Neural cell (in vitro differentiated cells): ENCODE data around the gene PLEKHA7. TPM values are rescaled to one million over a fixed set of nuclear protein-coding genes. Genes with fewer than 3 reads are reported as not detected.

Source experiments
- H2AFZ ChIP-seq: fragments of 200-600, 300-800 bp; sonication (generic), shearing (Covaris generic); 2 replicates; pipeline ENCODE4 v1.6.0; 2014; ENCODE audit warnings: low read depth, mild to moderate bottlenecking, antibody characterized with exemption, low read length, moderate library complexity
- H3F3A ChIP-seq: fragments of 200-600 bp; shearing (Covaris generic); 2 replicates; pipeline ENCODE4 v1.6.1; 2016; ENCODE audit warnings: mild to moderate bottlenecking, moderate library complexity, mixed read lengths, antibody characterized with exemption, low read length; ENCODE audit not compliant: insufficient read depth, poor library complexity, severe bottlenecking
- H3K27ac ChIP-seq: fragments of 200-600, 300-800 bp; sonication (generic), shearing (Covaris generic); 2 replicates; pipeline ENCODE4 v1.5.1; 2014; ENCODE audit warnings: mild to moderate bottlenecking, low read length, moderate library complexity
- H3K27me3 ChIP-seq: fragments of 300-800, 200-600 bp; sonication (generic), shearing (Covaris generic); 2 replicates; pipeline ENCODE4 v1.6.0; 2014; ENCODE audit warnings: mild to moderate bottlenecking, low read depth, low read length, moderate library complexity; ENCODE audit not compliant: insufficient read depth
- H3K36me3 ChIP-seq: fragments of 300-800, 200-600 bp; sonication (generic), shearing (Covaris generic); 2 replicates; pipeline ENCODE4 v1.5.1; 2014; ENCODE audit warnings: mild to moderate bottlenecking, antibody characterized with exemption, low read length, moderate library complexity; ENCODE audit not compliant: insufficient read depth
- H3K4me2 ChIP-seq: fragments of 300-800, 200-600 bp; sonication (generic), shearing (Covaris generic); 2 replicates; pipeline ENCODE4 v1.6.0; 2014; ENCODE audit warnings: mild to moderate bottlenecking, low read length
- H3K4me3 ChIP-seq: fragments of 300-800, 200-600 bp; sonication (generic), shearing (Covaris generic); 2 replicates; pipeline ENCODE4 v1.5.1; 2014; ENCODE audit warnings: mild to moderate bottlenecking, low read length, moderate library complexity
- H3K79me2 ChIP-seq: fragments of 200-600 bp; shearing (Covaris generic); replicated peaks from 2 replicates; pipeline ENCODE4 v1.6.0; 2014; ENCODE audit warnings: mild to moderate bottlenecking, low read length, moderate library complexity; ENCODE audit not compliant: insufficient read depth
- H3K9ac ChIP-seq: fragments of 300-800, 200-600 bp; sonication (generic), shearing (Covaris generic); 2 replicates; pipeline ENCODE4 v1.6.1; 2016; ENCODE audit warnings: mild to moderate bottlenecking, low read length, mixed read lengths
- H3K9me2 ChIP-seq: fragments of 200-600 bp; shearing (Covaris generic); 2 replicates; pipeline ENCODE4 v1.6.1; 2016; ENCODE audit warnings: mild to moderate bottlenecking, low read length, mixed read lengths; ENCODE audit not compliant: insufficient read depth
- H3K9me3 ChIP-seq: fragments of 200-600, 300-800 bp; sonication (generic), shearing (Covaris generic); 2 replicates; pipeline ENCODE4 v1.6.1; 2016; ENCODE audit warnings: mild to moderate bottlenecking, mixed run types, low read length, moderate library complexity, mixed read lengths
- H4K20me1 ChIP-seq: fragments of 200-600 bp; shearing (Covaris generic); 2 replicates; pipeline ENCODE4 v1.6.1; 2016; ENCODE audit warnings: mild to moderate bottlenecking, mixed run types; ENCODE audit not compliant: insufficient read depth
- CTCF ChIP-seq: fragments of 450-650 bp; IDR thresholded peaks from 2 replicates; pipeline ENCODE4 v1.5.1; 2014; ENCODE audit warnings: antibody characterized with exemption, mild to moderate bottlenecking, moderate library complexity; ENCODE audit not compliant: poor library complexity, severe bottlenecking
- EP300 ChIP-seq: fragments of 450-650 bp; conservative IDR thresholded peaks from 2 replicates; pipeline ENCODE4 v1.6.1; 2014; ENCODE audit warnings: antibody characterized with exemption, mild to moderate bottlenecking, moderate library complexity; ENCODE audit not compliant: poor library complexity, severe bottlenecking
- EZH2 ChIP-seq: fragments of 200-600, 300-800 bp; shearing (Covaris generic), sonication (generic); IDR thresholded peaks from 2 replicates; pipeline ENCODE4 v1.6.1; 2014; ENCODE audit warnings: antibody characterized with exemption, low read length, borderline replicate concordance, mild to moderate bottlenecking; ENCODE audit not compliant: insufficient read depth, poor library complexity, severe bottlenecking
- MXI1 ChIP-seq: fragments of 450-650 bp; conservative IDR thresholded peaks from 2 replicates; pipeline ENCODE4 v1.6.1; 2014; ENCODE audit warnings: antibody characterized with exemption, mild to moderate bottlenecking; ENCODE audit not compliant: poor library complexity, severe bottlenecking
- POLR2AphosphoS5 ChIP-seq: IDR thresholded peaks from 2 replicates; pipeline ENCODE4 v1.6.1; 2012
- RAD21 ChIP-seq: fragments of 450-650 bp; conservative IDR thresholded peaks from 2 replicates; pipeline ENCODE4 v1.6.1; 2014; ENCODE audit warnings: antibody characterized with exemption, mild to moderate bottlenecking, moderate library complexity
- REST ChIP-seq: IDR thresholded peaks from 2 replicates; pipeline ENCODE4 v1.6.1; 2012; ENCODE audit warnings: borderline replicate concordance
- SMC3 ChIP-seq: fragments of 450-650 bp; conservative IDR thresholded peaks from 2 replicates; pipeline ENCODE4 v1.6.1; 2014; ENCODE audit warnings: antibody characterized with exemption, mild to moderate bottlenecking, moderate library complexity; ENCODE audit not compliant: poor library complexity
- TAF1 ChIP-seq: IDR thresholded peaks from 2 replicates; pipeline ENCODE4 v1.6.1; 2012; ENCODE audit warnings: low read depth
- polyA plus RNA-seq: library from polyadenylated mRNA; depleted of rRNA; stranded (reverse); fragments of >200 nt; gene quantifications from 2 replicates; pipeline ENCODE4 v1.2.3, GENCODE V29; 2014

The PLEKHA7 gene
- polyA plus RNA-seq, 1 donor from 2014 or later = 45.7 TPM

- Histone ChIP-seq H3K9me2 (no peaks in the 10 kb centered on the region), H3K27ac (no peak overlapping the region), H3F3A (no peaks in the 10 kb centered on the region), H3K4me2 (no peak overlapping the region), H2AFZ (no peak overlapping the region), H3K79me2 (no peaks in the 10 kb centered on the region), H3K36me3 (no peaks in the 10 kb centered on the region), H3K9me3 (no peaks in the 10 kb centered on the region), H4K20me1 (no peaks in the 10 kb centered on the region), H3K27me3 (no peaks in the 10 kb centered on the region), H3K4me3 (no peak overlapping the region), H3K9ac (no peak overlapping the region)
- TF ChIP-seq MXI1 (no peak), EZH2 (no peak), SMC3 (no peak), REST (no peak), POLR2AphosphoS5 (no peak), CTCF (no peak), RAD21 (no peak), EP300 (no peak), TAF1 (no peak)
These were observed 37.8 kb downstream of the PLEKHA7 start for GRCh38 chr11:16976379-16976778.

GRCh38 chr11:16975906-16976305 is 38.3 kb downstream of the PLEKHA7 start:
- Histone ChIP-seq H3K9ac (no peak overlapping the region), H3K36me3 (no peaks in the 10 kb centered on the region), H2AFZ (no peak overlapping the region), H3K4me2 (no peak overlapping the region), H3K9me2 (no peaks in the 10 kb centered on the region), H3K4me3 (no peak overlapping the region), H3K27me3 (no peaks in the 10 kb centered on the region), H3K9me3 (no peaks in the 10 kb centered on the region), H3F3A (no peaks in the 10 kb centered on the region), H3K27ac (no peak overlapping the region), H3K79me2 (no peaks in the 10 kb centered on the region), H4K20me1 (no peaks in the 10 kb centered on the region)
- TF ChIP-seq EP300 = no peak
